ENCODE data around the gene FOXP1. TPM values are rescaled to one million over a fixed set of nuclear protein-coding genes. Genes with fewer than 3 reads are reported as not detected.

The FOXP1 gene
- total RNA-seq, 1 donor from 2014 or later = 195 TPM

DNA sequence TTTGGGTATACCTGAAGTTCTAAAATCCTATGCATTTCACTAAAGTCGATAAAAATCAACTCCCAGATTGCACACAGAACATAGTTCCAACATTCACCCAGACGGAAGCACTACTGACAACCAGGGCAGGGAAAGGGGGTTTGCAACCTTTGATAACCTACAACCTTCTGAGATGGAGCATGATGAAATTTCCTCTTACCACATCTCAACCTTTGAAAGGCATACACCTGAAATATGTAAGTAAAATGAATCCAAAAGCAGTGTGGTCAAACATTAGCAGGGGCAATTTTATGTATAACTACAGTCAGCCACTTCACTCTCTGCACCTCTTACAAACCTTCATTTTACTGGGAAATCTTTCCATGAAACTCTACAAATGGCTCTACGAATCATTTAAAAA is 184.1 kb downstream of the FOXP1 start:
- no peak for DNase-seq (ENCODE audit: extremely low spot score, unreplicated experiment)
- Mint-ChIP-seq H3K4me1 (ENCODE audit: unreplicated experiment) (peaks cover 47% of the 10 kb centered on the region), H3K27me3 (ENCODE audit: unreplicated experiment) (no peaks in the 10 kb centered on the region), H3K4me3 (ENCODE audit: unreplicated experiment) (no peak overlapping the region), H3K9me3 (ENCODE audit: unreplicated experiment) (peaks cover 3% of the 10 kb centered on the region), H3K36me3 (ENCODE audit: unreplicated experiment) (peaks cover 2% of the 10 kb centered on the region), H3K27ac (ENCODE audit: unreplicated experiment) (no peak overlapping the region)
- TF ChIP-seq, protein P1, sequence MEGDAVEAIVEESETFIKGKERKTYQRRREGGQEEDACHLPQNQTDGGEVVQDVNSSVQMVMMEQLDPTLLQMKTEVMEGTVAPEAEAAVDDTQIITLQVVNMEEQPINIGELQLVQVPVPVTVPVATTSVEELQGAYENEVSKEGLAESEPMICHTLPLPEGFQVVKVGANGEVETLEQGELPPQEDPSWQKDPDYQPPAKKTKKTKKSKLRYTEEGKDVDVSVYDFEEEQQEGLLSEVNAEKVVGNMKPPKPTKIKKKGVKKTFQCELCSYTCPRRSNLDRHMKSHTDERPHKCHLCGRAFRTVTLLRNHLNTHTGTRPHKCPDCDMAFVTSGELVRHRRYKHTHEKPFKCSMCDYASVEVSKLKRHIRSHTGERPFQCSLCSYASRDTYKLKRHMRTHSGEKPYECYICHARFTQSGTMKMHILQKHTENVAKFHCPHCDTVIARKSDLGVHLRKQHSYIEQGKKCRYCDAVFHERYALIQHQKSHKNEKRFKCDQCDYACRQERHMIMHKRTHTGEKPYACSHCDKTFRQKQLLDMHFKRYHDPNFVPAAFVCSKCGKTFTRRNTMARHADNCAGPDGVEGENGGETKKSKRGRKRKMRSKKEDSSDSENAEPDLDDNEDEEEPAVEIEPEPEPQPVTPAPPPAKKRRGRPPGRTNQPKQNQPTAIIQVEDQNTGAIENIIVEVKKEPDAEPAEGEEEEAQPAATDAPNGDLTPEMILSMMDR (IDR thresholded peaks at IDR 0.05) = no peak

DNA sequence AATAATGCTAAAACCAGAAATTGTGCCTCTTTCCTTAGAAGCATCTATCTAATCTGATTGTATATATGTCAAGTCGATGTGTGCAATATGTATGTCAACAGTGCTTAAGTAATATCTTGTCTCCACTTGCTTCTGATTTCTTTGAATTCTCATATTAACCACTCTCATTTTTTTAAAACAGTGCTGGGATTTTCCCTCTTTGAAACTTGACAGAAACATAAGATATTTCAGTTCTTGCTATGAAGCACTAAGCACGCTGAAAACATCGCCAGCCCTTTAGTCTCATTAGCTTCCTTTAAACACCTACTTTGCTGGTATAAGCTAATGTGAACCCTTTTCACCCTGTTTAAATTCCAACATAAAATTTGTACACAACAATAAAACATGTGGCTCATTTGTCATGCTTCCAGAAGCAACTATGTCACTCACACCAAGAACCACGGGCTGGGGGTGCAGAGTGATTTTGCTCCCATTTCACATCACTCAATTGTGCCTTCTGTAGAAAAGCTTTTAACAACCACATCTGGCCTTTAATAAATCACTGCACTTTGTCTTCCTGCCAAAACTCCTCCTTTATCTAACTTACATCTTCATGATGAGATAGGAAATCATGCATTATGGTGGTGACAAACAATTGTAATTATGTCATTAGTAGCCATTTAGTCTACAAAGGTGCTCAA is 185.2 kb downstream of the FOXP1 start:
- Mint-ChIP-seq H3K4me1 (ENCODE audit: unreplicated experiment) (peaks cover 47% of the 10 kb centered on the region), H3K4me3 (ENCODE audit: unreplicated experiment) (no peak overlapping the region), H3K36me3 (ENCODE audit: unreplicated experiment) (peaks cover 5% of the 10 kb centered on the region), H3K27me3 (ENCODE audit: unreplicated experiment) (no peaks in the 10 kb centered on the region), H3K9me3 (ENCODE audit: unreplicated experiment) (peaks cover 3% of the 10 kb centered on the region), H3K27ac (ENCODE audit: unreplicated experiment) (no peak overlapping the region)
- DNase-seq (ENCODE audit: extremely low spot score, unreplicated experiment) = no peak
- TF ChIP-seq, protein P1 (IDR thresholded peaks at IDR 0.05) = no peak

DNA sequence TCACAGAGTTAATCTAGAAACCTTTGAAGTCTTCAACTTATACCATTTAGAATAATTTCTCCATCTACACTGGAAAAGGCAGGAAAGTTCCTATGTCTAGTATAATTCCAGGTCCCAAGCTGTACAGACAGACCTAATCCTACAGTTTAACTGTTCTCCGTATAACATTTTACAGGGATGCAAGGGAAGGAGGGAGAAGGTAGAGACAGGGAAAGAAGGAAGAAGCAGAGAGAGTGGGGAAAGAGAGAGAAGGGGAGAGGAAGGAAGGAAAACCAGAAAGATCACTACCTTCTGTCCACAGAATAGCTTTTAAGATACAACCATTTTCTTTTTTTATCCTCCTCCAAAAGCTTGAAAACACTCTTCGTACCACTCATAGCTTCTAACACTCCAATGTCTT is 185.8 kb downstream of the FOXP1 start:
- H3K36me3 Mint-ChIP-seq (ENCODE audit: unreplicated experiment) = peaks cover 3% of the 10 kb centered on the region
- TF ChIP-seq, protein P1 (IDR thresholded peaks at IDR 0.05) = no peak
- H3K27ac Mint-ChIP-seq (ENCODE audit: unreplicated experiment) = no peak overlapping the region
- no peaks in the 10 kb centered on the region for H3K27me3 Mint-ChIP-seq (ENCODE audit: unreplicated experiment)
- no peaks in the 10 kb centered on the region for H3K9me3 Mint-ChIP-seq (ENCODE audit: unreplicated experiment)
- no peak for DNase-seq (ENCODE audit: extremely low spot score, unreplicated experiment)
- H3K4me1 Mint-ChIP-seq (ENCODE audit: unreplicated experiment) = peaks cover 42% of the 10 kb centered on the region
- H3K4me3 Mint-ChIP-seq (ENCODE audit: unreplicated experiment) = no peak overlapping the region

DNA sequence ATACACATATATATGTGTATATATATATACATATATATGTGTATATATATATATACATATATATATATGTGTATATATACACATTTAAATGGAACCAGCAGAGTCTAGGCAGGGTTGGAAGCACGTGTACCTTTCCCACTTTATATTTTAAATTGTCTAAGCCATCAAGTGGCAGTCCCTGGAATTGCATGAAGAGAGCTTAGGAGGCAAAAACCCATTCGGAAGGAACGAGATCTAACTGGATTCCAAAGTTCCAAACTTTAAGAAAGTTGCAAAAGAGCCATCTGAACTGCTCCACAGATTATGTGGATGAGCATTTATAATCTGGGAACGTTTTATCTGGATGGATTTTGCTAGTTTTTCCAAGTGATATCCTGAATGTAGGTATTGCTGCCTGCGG is 186.5 kb downstream of the FOXP1 start:
- Mint-ChIP-seq H3K9me3 (ENCODE audit: unreplicated experiment) (no peaks in the 10 kb centered on the region), H3K27ac (ENCODE audit: unreplicated experiment) (no peak overlapping the region), H3K36me3 (ENCODE audit: unreplicated experiment) (peaks cover 3% of the 10 kb centered on the region), H3K4me1 (ENCODE audit: unreplicated experiment) (peaks cover 47% of the 10 kb centered on the region), H3K4me3 (ENCODE audit: unreplicated experiment) (no peak overlapping the region), H3K27me3 (ENCODE audit: unreplicated experiment) (no peaks in the 10 kb centered on the region)
- TF ChIP-seq, protein P1 (IDR thresholded peaks at IDR 0.05) = peak; percentile 55
- DNase-seq (ENCODE audit: extremely low spot score, unreplicated experiment) = no peak

DNA sequence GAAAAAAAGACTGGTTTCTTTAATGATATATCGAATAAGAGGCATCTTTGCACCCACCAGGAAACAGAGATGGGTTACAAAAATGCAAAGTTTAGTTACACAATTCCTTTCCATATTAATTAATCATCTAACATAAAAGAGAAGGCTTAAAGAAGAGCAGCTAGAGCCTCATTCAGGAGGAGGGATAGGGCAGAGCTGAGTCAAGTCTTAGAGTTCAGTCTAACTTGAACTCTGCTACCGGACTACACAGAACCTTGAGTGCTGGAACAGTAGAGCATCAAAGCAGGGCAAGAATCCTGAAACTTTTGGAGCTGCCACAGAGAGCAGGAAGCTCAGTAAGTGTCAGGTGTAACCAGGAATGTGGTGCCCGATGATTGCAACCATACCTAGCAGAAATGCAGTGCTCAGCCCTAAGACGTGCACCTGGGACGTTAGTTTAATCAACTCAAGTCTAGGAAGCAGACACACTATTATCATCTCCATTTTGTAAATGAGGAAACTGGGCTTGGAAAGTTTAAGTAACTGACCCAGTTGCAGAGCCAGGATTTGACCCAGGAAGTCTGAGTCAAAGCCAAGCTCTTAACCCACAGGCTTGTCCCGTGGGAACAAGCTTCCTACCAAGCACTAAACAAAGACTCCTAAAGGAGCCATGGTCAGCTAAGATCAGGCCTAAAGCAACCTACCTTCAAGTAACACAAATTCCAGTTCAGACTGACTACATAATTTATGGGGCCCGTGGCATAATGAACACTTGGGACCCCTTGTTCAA is 187.4 kb downstream of the FOXP1 start:
- Mint-ChIP-seq H3K9me3 (ENCODE audit: unreplicated experiment) (no peaks in the 10 kb centered on the region), H3K27ac (ENCODE audit: unreplicated experiment) (peak overlapping the region; percentile 23), H3K36me3 (ENCODE audit: unreplicated experiment) (peaks cover 5% of the 10 kb centered on the region), H3K27me3 (ENCODE audit: unreplicated experiment) (no peaks in the 10 kb centered on the region), H3K4me3 (ENCODE audit: unreplicated experiment) (no peak overlapping the region), H3K4me1 (ENCODE audit: unreplicated experiment) (peaks cover 52% of the 10 kb centered on the region)
- TF ChIP-seq, protein P1 (IDR thresholded peaks at IDR 0.05) = no peak
- no peak for DNase-seq (ENCODE audit: extremely low spot score, unreplicated experiment)
